Gastroesophageal sphincter (tissue), 3 donors: ENCODE results near the gene PLEKHM2.

ENCODE experiments used
- EP300 ChIP-seq: sonication (generic); formaldehyde crosslinking; IDR thresholded peaks from one replicate; pipeline ENCODE4 v1.6.1; 2017; ENCODE audit warnings: antibody characterized with exemption, mild to moderate bottlenecking
- POLR2AphosphoS5 ChIP-seq: sonication (generic); formaldehyde crosslinking; IDR thresholded peaks from one replicate; pipeline ENCODE4 v1.6.1; 2017; ENCODE audit warnings: antibody characterized with exemption
- TF ChIP-seq, protein P1 (sequence below), 4 experiments: fragments of 200-600 bp in 2 of 4; fragments of 450-650 bp in 2 of 4; sonication (generic) in 1 of 4; IDR thresholded peaks; one replicate each; pipeline ENCODE4 v1.5.1; 2017 to 2019; ENCODE audit warnings: antibody characterized with exemption in 4 of 4, mild to moderate bottlenecking in 2 of 4, moderate library complexity in 2 of 4

DNA sequence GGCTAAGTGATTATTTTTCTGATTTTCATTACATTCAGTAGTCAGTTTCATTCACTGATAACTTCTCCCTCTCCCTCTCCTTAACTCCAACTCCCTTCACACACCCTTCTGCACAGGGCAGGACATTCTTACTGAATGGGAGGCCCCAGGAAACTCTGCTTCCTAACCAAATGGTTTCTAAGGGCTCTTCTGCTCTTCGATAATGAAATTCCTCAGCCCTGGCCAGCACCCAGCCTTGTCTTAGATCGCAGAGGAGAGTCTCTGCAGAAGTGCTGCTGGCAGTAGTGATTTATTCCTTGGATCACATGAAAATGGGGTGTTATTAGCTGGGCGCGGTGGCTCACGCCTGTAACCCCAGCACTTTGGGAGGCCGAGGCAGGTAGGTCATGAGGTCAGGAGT is 16.4 kb downstream of the PLEKHM2 start:
- TF ChIP-seq, protein P1, sequence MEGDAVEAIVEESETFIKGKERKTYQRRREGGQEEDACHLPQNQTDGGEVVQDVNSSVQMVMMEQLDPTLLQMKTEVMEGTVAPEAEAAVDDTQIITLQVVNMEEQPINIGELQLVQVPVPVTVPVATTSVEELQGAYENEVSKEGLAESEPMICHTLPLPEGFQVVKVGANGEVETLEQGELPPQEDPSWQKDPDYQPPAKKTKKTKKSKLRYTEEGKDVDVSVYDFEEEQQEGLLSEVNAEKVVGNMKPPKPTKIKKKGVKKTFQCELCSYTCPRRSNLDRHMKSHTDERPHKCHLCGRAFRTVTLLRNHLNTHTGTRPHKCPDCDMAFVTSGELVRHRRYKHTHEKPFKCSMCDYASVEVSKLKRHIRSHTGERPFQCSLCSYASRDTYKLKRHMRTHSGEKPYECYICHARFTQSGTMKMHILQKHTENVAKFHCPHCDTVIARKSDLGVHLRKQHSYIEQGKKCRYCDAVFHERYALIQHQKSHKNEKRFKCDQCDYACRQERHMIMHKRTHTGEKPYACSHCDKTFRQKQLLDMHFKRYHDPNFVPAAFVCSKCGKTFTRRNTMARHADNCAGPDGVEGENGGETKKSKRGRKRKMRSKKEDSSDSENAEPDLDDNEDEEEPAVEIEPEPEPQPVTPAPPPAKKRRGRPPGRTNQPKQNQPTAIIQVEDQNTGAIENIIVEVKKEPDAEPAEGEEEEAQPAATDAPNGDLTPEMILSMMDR (IDR thresholded peaks at IDR 0.05): no peak
- no peak for TF ChIP-seq EP300
- TF ChIP-seq POLR2AphosphoS5: no peak
